Effector memory CD8-positive, alpha-beta T cell (primary cell): ENCODE results near the gene DGKG.

Experiments used
- ATAC-seq: fragments of 150-1000 bp; cut with Tn5 transposase; replicated peaks from 2 replicates; pipeline ENCODE4 v1.10.0; 2021; ENCODE audit warnings: mild to moderate bottlenecking, moderate library complexity
- DNase-seq, 3 experiments: peaks; one replicate each; pipeline ENCODE4 v3.0.0; 2021
- H3K27ac Mint-ChIP-seq, 2 donors: one replicate each; pipeline ENCODE4 v1.8.0; 2022; ENCODE audit warnings: mild to moderate bottlenecking in 2 of 2, mixed read lengths in 2 of 2, moderate library complexity in 2 of 2
- H3K27me3 Mint-ChIP-seq, 2 donors: one replicate each; pipeline ENCODE4 v1.8.0; 2022; ENCODE audit warnings: mixed read lengths in 2 of 2
- H3K36me3 Mint-ChIP-seq: one replicate; pipeline ENCODE4 v1.8.0; 2022; ENCODE audit warnings: mild to moderate bottlenecking, moderate library complexity, mixed read lengths; ENCODE audit not compliant: insufficient read depth
- H3K4me1 Mint-ChIP-seq, 2 donors: one replicate each; pipeline ENCODE4 v1.8.0; 2022; ENCODE audit warnings: low read depth in 2 of 2, mixed read lengths in 2 of 2
- H3K4me3 Mint-ChIP-seq, 2 donors: one replicate each; pipeline ENCODE4 v1.8.0; 2022; ENCODE audit warnings: mild to moderate bottlenecking in 2 of 2, mixed read lengths in 2 of 2, moderate library complexity in 2 of 2
- H3K9me3 Mint-ChIP-seq, 2 donors: one replicate each; pipeline ENCODE4 v1.8.0; 2022; ENCODE audit warnings: mixed read lengths in 2 of 2

Gene DGKG

DNA sequence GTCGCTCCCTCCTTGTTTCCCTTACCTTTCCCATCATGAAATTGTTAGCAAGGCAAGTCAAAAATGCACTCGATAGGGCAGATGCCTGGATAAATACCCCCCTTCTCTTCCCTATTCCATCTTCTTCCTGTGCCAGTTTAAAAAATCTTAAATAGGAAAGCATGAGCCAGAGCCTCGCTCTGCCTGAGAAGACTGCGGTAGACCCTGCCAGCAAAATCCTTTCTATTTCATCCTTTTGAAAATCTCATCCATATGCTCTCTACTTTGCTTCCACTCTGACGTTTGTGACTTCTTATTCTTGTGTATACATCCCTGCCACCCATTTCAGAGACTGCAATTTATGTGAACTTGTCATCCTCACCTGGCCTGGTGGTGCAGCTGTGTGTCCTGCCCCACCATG lies 138.6 kb downstream of the DGKG start:
- H3K4me3 Mint-ChIP-seq = no peak overlapping the region
- H3K27me3 Mint-ChIP-seq = peaks cover 35 to 62% of the 10 kb centered on the region in 2 donors
- H3K27ac Mint-ChIP-seq = no peak overlapping the region
- H3K9me3 Mint-ChIP-seq = no peaks in the 10 kb centered on the region
- DNase-seq = no peak
- no peaks in the 10 kb centered on the region for H3K4me1 Mint-ChIP-seq
- no peak for ATAC-seq
- peaks cover 6% of the 10 kb centered on the region for H3K36me3 Mint-ChIP-seq

DNA sequence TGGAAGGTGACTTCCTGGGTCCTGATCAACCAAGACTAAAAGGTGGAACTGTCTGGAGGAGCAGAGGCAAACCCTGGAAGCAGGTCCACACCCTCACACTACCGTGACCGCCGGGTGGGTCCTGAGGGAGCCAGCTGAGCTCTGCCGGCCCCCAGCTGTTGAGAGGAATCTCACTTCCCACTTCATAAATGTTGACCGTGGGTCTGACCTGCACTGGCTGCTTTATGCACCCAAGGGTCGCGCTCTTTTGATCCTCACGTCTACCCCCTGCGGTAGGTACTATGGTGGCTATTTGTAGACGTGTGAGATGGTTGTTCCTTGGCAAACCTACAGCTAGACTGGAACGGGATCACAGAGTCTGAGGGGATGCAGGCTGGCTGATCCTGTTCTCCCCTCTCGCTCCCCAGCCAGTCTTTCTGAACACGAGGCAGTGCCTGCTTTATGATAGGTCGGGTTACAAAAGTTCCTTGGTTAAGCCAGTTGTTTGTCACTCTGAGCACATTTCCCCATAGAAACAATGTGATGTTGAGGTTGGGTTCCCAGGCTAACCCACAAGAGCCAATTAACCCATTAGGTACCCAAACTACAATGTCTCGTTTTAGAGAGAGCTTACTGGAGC lies 140.2 kb downstream of the DGKG start:
- H3K27ac Mint-ChIP-seq = no peak overlapping the region
- DNase-seq (no peak), ATAC-seq (no peak)
- no peaks in the 10 kb centered on the region for H3K9me3 Mint-ChIP-seq
- H3K4me1 Mint-ChIP-seq = no peaks in the 10 kb centered on the region
- H3K36me3 Mint-ChIP-seq = peaks cover 6% of the 10 kb centered on the region
- no peak overlapping the region for H3K4me3 Mint-ChIP-seq
- peaks cover 26 to 55% of the 10 kb centered on the region in 2 donors for H3K27me3 Mint-ChIP-seq

- Mint-ChIP-seq H3K4me1 (no peaks in the 10 kb centered on the region), H3K36me3 (peaks cover 6% of the 10 kb centered on the region), H3K27ac (no peak overlapping the region), H3K27me3 (peaks cover 19 to 49% of the 10 kb centered on the region in 2 donors), H3K9me3 (no peaks in the 10 kb centered on the region), H3K4me3 (no peak overlapping the region)
- ATAC-seq (no peak), DNase-seq (no peak)
Measured at GRCh38 chr3:186220911-186221645, 141.0 kb downstream of the DGKG start.

- H3K27ac Mint-ChIP-seq = no peak overlapping the region
- H3K36me3 Mint-ChIP-seq = peaks cover 6% of the 10 kb centered on the region
- no peak for ATAC-seq
- H3K9me3 Mint-ChIP-seq = no peaks in the 10 kb centered on the region
- H3K27me3 Mint-ChIP-seq = peaks cover 11 to 42% of the 10 kb centered on the region in 2 donors
- DNase-seq = no peak
- no peak overlapping the region for H3K4me3 Mint-ChIP-seq
- H3K4me1 Mint-ChIP-seq = no peaks in the 10 kb centered on the region
Measured at GRCh38 chr3:186220365-186220764, 141.7 kb downstream of the DGKG start.

DNA sequence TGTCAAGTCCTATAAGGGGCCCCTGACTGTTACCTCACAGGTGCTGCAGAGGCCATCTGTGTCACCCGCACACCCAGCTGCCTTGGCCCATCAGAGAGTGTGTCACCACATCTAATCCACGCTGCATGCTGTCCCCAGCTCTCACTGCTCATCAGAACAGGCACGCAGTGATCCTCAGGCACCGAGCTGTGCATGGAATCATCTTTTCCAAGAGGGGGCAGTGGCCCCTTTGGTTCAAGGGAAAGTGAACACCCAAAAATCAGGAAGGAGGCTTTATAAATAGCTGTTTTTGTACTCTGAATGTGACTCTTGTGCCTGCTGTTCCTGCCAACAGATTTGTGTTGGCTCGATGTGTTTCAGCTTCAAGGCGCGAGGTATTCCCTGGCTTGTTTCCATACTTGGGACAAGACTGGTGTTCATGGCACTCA lies 142.8 kb downstream of the DGKG start:
- ATAC-seq (no peak), DNase-seq (no peak)
- Mint-ChIP-seq H3K36me3 (peaks cover 6% of the 10 kb centered on the region), H3K4me3 (no peak overlapping the region), H3K27me3 (peaks cover 10 to 36% of the 10 kb centered on the region in 2 donors), H3K4me1 (no peaks in the 10 kb centered on the region), H3K9me3 (no peaks in the 10 kb centered on the region), H3K27ac (no peak overlapping the region)

GRCh38 chr3:186218421-186218820 lies 143.6 kb downstream of the DGKG start:
- Mint-ChIP-seq H3K4me1 (no peaks in the 10 kb centered on the region), H3K9me3 (no peaks in the 10 kb centered on the region), H3K36me3 (peaks cover 4% of the 10 kb centered on the region), H3K27me3 (peaks cover 2 to 28% of the 10 kb centered on the region in 2 donors), H3K4me3 (no peak overlapping the region), H3K27ac (no peak overlapping the region)
- DNase-seq (no peak), ATAC-seq (no peak)

DNA sequence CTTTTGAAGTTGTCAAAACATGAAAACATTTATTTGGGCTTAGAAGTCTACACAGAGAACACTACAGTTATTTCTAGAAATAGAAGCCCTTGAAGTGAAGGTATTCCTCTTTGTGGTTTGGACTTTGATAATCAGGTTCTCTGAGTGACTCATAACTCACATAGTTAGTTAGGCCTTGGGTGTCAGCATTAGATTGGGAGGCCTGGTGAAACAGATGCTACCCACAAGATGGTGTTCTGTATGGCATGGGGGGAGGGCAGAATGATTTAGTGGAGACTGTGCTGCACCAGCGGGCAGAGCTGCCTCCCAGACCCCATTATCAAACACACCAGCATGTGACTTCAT lies 144.2 kb downstream of the DGKG start:
- ATAC-seq (no peak), DNase-seq (no peak)
- no peak overlapping the region for H3K4me3 Mint-ChIP-seq
- no peak overlapping the region for H3K27ac Mint-ChIP-seq
- H3K36me3 Mint-ChIP-seq = peaks cover 4% of the 10 kb centered on the region
- peaks cover 0 to 22% of the 10 kb centered on the region in 2 donors for H3K27me3 Mint-ChIP-seq
- H3K9me3 Mint-ChIP-seq = no peaks in the 10 kb centered on the region
- H3K4me1 Mint-ChIP-seq = no peaks in the 10 kb centered on the region

DNA sequence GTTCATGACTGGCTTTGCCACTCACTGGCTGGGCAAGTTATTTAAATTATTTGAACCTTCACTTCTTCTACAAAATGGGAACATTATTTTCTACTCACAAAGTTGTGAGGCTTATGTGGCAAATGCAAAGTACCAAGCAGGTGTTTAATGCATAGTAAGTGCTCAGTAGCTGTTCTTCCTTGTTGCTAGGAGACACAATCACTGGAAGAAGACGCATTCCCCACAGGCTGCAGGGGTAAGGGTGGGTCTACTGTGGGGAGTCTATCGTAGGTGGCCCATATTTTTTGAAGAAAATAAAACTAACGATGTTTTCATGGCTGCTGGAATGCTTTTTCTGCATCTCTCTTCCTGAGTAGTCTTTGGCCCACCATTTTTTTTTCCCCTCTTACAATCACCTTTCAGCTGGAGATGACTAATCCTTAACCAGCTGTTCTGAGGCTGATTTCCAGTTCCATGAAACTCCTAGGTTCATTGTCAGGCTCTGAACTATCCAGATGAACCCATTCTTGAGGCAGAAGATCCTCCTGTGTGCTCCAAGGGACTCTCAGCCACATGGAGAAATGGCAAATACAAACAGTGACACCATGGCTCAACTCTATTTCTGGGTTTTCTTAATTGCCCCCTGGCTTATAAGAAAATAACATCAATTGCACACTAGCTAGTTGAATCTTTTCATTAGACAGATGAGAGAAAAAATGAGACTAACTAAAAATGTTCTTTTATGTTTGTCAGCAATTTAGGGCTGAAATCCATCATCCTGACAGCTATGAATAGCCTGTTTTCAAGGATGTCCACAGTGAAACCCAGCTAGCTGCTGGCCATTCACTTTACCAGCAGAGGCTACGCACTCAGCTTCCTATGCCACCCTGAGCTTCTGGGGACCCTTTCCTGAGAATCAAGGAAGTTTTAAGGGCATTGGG lies 144.9 kb downstream of the DGKG start:
- DNase-seq (no peak), ATAC-seq (no peak)
- Mint-ChIP-seq H3K4me3 (no peak overlapping the region), H3K9me3 (no peaks in the 10 kb centered on the region), H3K36me3 (peaks cover 4% of the 10 kb centered on the region), H3K27me3 (peaks cover 0 to 17% of the 10 kb centered on the region in 2 donors), H3K27ac (no peak overlapping the region), H3K4me1 (no peaks in the 10 kb centered on the region)

DNA sequence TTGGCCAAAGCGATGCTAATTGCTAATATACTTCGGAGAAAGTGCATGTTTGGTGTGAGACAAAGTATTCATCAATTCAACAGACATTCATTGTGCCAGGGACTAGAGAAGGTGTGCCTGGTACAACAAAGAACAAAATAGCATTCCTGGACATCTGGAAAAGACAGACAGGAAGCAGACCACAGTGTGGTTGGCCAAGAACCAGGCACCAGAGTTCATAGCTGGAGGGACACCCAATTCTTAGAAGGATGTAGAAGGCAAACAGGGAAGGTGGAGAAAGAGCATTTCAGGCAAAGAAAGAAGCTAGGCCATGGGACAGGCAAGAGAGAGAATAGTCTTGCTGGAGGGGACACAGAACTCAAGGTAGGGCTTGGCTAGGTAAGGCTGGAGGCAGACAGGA lies 147.4 kb downstream of the DGKG start:
- Mint-ChIP-seq H3K4me3 (no peak overlapping the region), H3K4me1 (no peaks in the 10 kb centered on the region), H3K27me3 (peaks cover 0 to 18% of the 10 kb centered on the region in 2 donors), H3K36me3 (peaks cover 4% of the 10 kb centered on the region), H3K9me3 (no peaks in the 10 kb centered on the region), H3K27ac (no peak overlapping the region)
- DNase-seq (no peak), ATAC-seq (no peak)

GRCh38 chr3:186213946-186214345 lies 148.1 kb downstream of the DGKG start:
- Mint-ChIP-seq H3K4me1 (no peaks in the 10 kb centered on the region), H3K36me3 (peaks cover 2% of the 10 kb centered on the region), H3K27ac (no peak overlapping the region), H3K9me3 (no peaks in the 10 kb centered on the region), H3K27me3 (peaks cover 0 to 18% of the 10 kb centered on the region in 2 donors), H3K4me3 (no peak overlapping the region)
- no peak for DNase-seq
- ATAC-seq = no peak

- H3K9me3 Mint-ChIP-seq = no peaks in the 10 kb centered on the region
- H3K27me3 Mint-ChIP-seq = peaks cover 0 to 18% of the 10 kb centered on the region in 2 donors
- no peak overlapping the region for H3K4me3 Mint-ChIP-seq
- no peak for ATAC-seq
- no peaks in the 10 kb centered on the region for H3K4me1 Mint-ChIP-seq
- H3K36me3 Mint-ChIP-seq = no peaks in the 10 kb centered on the region
- no peak for DNase-seq
- no peak overlapping the region for H3K27ac Mint-ChIP-seq
Measured at GRCh38 chr3:186212611-186213010, 149.4 kb downstream of the DGKG start.

DNA sequence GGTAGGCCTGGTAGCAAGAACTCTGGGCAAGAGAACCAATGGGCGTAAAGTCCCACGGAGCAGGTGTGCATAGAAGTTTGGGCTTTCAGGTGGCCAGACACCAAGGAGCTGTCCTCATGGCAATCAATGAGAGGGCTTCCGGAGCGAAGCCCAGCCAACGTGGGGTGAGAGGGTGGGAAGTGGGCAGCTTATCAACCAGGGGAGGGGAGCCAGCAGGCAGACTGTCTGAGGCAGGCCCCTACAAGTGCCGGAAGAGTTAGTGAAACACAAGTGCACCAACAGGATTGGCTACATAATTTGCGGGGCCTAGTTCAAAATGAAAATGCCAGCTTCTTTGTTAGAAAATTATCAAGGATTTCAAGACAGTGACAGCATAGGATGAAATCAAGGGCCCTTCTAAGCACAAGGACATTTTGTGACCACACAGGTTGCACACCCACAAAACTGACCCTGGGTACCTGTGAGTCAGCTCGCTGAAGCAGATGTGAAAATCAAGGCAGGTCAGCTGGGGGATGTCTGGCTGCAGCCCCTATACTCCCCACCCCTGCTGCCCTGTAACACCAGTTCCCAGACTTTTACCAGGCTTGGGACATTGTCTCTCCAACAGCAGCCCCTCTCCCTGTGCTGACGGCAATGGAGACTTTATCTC lies 151.1 kb downstream of the DGKG start:
- Mint-ChIP-seq H3K9me3 (no peaks in the 10 kb centered on the region), H3K36me3 (no peaks in the 10 kb centered on the region), H3K4me1 (no peaks in the 10 kb centered on the region), H3K4me3 (no peak overlapping the region), H3K27ac (peak overlapping the region in 1 of 2 donors; percentile 33), H3K27me3 (peaks cover 0 to 18% of the 10 kb centered on the region in 2 donors)
- no peak for DNase-seq
- no peak for ATAC-seq
